ENCODE data around the gene MEX3C. TPM values are rescaled to one million over a fixed set of nuclear protein-coding genes. Genes with fewer than 3 reads are reported as not detected.

MEX3C gene
- total RNA-seq, 1 donor from 2014 or later = 54.1 TPM

DNA sequence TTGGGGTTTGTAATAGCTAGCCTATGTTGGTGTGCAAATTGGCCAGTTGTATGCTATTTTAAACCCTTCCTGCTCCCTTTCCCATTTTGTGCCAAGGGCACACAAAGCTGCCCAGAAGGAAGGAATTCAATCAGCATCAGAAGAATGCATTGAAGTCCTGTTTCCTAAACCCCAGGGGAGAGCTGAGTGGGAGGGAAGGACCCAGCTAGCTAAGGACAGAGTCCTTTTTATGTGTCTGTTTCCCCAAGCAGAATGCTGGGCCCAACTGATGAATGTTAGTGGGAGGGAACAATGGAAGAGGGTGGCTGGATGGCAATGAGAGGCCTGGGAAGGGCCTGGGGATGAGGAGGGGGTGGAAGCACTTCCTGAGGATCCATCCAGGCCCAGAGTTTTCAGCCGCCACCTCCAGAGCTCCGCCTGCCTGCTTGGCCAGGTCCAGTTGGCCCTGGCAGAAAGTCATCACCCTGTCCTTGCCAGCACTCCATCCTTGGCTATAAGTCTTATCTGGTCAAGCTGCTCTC is 32.7 kb downstream of the MEX3C start:
- H3K4me1 Mint-ChIP-seq (ENCODE audit: unreplicated experiment) = peaks cover 3% of the 10 kb centered on the region
- H3K27me3 Mint-ChIP-seq (ENCODE audit: unreplicated experiment) = peaks cover 5% of the 10 kb centered on the region
- H3K4me3 Mint-ChIP-seq (ENCODE audit: unreplicated experiment) = no peak overlapping the region
- no peaks in the 10 kb centered on the region for H3K9me3 Mint-ChIP-seq (ENCODE audit: unreplicated experiment)
- H3K36me3 Mint-ChIP-seq (ENCODE audit: low read depth, unreplicated experiment) = no peaks in the 10 kb centered on the region
- H3K27ac Mint-ChIP-seq (ENCODE audit: unreplicated experiment) = no peak overlapping the region
- DNase-seq (ENCODE audit: low spot score) = no peak
- TF ChIP-seq, protein P1, sequence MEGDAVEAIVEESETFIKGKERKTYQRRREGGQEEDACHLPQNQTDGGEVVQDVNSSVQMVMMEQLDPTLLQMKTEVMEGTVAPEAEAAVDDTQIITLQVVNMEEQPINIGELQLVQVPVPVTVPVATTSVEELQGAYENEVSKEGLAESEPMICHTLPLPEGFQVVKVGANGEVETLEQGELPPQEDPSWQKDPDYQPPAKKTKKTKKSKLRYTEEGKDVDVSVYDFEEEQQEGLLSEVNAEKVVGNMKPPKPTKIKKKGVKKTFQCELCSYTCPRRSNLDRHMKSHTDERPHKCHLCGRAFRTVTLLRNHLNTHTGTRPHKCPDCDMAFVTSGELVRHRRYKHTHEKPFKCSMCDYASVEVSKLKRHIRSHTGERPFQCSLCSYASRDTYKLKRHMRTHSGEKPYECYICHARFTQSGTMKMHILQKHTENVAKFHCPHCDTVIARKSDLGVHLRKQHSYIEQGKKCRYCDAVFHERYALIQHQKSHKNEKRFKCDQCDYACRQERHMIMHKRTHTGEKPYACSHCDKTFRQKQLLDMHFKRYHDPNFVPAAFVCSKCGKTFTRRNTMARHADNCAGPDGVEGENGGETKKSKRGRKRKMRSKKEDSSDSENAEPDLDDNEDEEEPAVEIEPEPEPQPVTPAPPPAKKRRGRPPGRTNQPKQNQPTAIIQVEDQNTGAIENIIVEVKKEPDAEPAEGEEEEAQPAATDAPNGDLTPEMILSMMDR (IDR thresholded peaks at IDR 0.05; ENCODE audit: unreplicated experiment) = no peak

DNA sequence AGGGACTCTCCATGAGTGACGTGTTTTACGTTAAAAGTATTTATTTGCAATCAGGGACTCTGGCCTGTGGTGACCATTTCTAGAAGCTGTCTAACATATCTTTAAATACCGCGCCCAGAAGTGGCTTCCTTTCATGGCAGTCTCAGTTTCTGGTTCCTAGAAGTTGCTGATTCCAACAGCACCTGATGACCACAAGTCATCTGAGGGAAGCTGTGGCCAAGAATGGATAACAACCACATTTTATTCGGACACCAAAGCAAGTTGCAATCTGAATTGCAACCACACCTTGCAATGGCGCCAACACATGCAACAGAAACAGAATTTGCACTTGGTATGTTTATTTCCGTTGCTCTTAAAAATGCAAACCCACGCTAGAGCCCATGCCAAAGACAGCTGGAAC is 33.1 kb downstream of the MEX3C start:
- Mint-ChIP-seq H3K36me3 (ENCODE audit: low read depth, unreplicated experiment) (no peaks in the 10 kb centered on the region), H3K9me3 (ENCODE audit: unreplicated experiment) (no peaks in the 10 kb centered on the region), H3K27ac (ENCODE audit: unreplicated experiment) (no peak overlapping the region), H3K4me1 (ENCODE audit: unreplicated experiment) (peaks cover 3% of the 10 kb centered on the region), H3K4me3 (ENCODE audit: unreplicated experiment) (no peak overlapping the region), H3K27me3 (ENCODE audit: unreplicated experiment) (peaks cover 5% of the 10 kb centered on the region)
- TF ChIP-seq, protein P1 (IDR thresholded peaks at IDR 0.05; ENCODE audit: unreplicated experiment) = no peak
- DNase-seq (ENCODE audit: low spot score) = no peak

GRCh38 chr18:51163543-51163942 is 33.9 kb downstream of the MEX3C start:
- no peaks in the 10 kb centered on the region for H3K9me3 Mint-ChIP-seq (ENCODE audit: unreplicated experiment)

DNA sequence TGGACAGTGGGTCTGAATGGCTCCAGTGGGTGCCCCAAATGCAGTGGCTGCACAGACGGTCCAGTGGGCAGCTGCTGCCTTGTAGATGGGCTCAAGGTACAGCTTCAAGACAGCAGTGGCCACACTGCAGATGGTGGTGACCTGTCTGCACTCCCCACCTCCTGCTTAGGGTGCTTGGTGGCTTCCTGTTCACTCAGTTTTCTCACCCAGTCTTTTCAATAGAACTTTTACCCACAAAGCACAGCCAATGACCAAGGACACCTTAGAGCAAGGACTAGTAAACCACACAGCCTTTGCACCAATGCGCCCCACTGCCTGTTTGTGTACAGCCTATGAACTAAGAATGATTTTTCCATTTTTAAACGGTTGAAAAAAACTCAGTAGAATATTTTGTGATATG is 34.9 kb downstream of the MEX3C start:
- Mint-ChIP-seq H3K36me3 (ENCODE audit: low read depth, unreplicated experiment) (no peaks in the 10 kb centered on the region), H3K4me1 (ENCODE audit: unreplicated experiment) (peaks cover 3% of the 10 kb centered on the region), H3K4me3 (ENCODE audit: unreplicated experiment) (no peak overlapping the region), H3K27ac (ENCODE audit: unreplicated experiment) (no peak overlapping the region), H3K9me3 (ENCODE audit: unreplicated experiment) (no peaks in the 10 kb centered on the region), H3K27me3 (ENCODE audit: unreplicated experiment) (peaks cover 5% of the 10 kb centered on the region)
- no peak for DNase-seq (ENCODE audit: low spot score)
- TF ChIP-seq, protein P1 (IDR thresholded peaks at IDR 0.05; ENCODE audit: unreplicated experiment) = no peak

More at GRCh38 chr18:51163543-51163942, 33.9 kb downstream of the MEX3C start:
- no peak overlapping the region for H3K4me3 Mint-ChIP-seq (ENCODE audit: unreplicated experiment)
- TF ChIP-seq, protein P1 (IDR thresholded peaks at IDR 0.05; ENCODE audit: unreplicated experiment) = no peak
- no peak for DNase-seq (ENCODE audit: low spot score)
- H3K4me1 Mint-ChIP-seq (ENCODE audit: unreplicated experiment) = peaks cover 3% of the 10 kb centered on the region
- no peaks in the 10 kb centered on the region for H3K36me3 Mint-ChIP-seq (ENCODE audit: low read depth, unreplicated experiment)
- no peak overlapping the region for H3K27ac Mint-ChIP-seq (ENCODE audit: unreplicated experiment)
- H3K27me3 Mint-ChIP-seq (ENCODE audit: unreplicated experiment) = peaks cover 5% of the 10 kb centered on the region

DNA sequence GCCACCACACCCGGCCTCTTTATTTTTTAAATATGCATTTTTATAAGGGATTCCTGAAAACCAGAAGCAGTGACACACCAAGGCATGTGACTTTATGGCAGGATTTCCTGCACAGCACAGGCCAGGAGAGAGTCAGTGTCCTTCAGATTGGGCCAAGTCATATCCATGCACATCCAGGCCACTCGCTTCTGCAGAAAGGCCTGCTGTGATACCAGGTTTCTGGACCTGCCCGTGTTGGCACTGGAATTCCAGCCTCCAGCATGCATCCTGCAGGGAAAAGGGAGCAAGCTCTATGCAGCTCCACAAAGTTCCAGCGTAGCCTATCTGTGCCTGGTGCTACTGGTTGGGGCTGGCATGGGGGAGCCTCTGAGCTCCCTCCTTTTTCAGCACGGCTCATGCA is 36.8 kb downstream of the MEX3C start:
- TF ChIP-seq, protein P1 (IDR thresholded peaks at IDR 0.05; ENCODE audit: unreplicated experiment) = no peak
- H3K27ac Mint-ChIP-seq (ENCODE audit: unreplicated experiment) = no peak overlapping the region
- H3K4me3 Mint-ChIP-seq (ENCODE audit: unreplicated experiment) = no peak overlapping the region
- peaks cover 3% of the 10 kb centered on the region for H3K4me1 Mint-ChIP-seq (ENCODE audit: unreplicated experiment)
- peaks cover 5% of the 10 kb centered on the region for H3K27me3 Mint-ChIP-seq (ENCODE audit: unreplicated experiment)
- H3K36me3 Mint-ChIP-seq (ENCODE audit: low read depth, unreplicated experiment) = no peaks in the 10 kb centered on the region
- DNase-seq (ENCODE audit: low spot score) = no peak
- no peaks in the 10 kb centered on the region for H3K9me3 Mint-ChIP-seq (ENCODE audit: unreplicated experiment)

All from endothelial cell (in vitro differentiated cells).